Hepatocyte (in vitro differentiated cells): ENCODE results near the gene ITPR2.

Experiments used
- EZH2phosphoT487 ChIP-seq: fragments of 200-600 bp; sonication (generic); IDR thresholded peaks from one replicate; pipeline ENCODE4 v1.6.1; 2018; ENCODE audit warnings: antibody characterized with exemption, mild to moderate bottlenecking, low read depth, moderate library complexity; ENCODE audit not compliant: unreplicated experiment, severe bottlenecking
- TF ChIP-seq, protein P1 (sequence below): fragments of 200-600 bp; sonication (generic); IDR thresholded peaks from 2 replicates; pipeline ENCODE4 v1.5.1; 2016; ENCODE audit warnings: antibody characterized with exemption, mild to moderate bottlenecking; ENCODE audit not compliant: poor library complexity

DNA sequence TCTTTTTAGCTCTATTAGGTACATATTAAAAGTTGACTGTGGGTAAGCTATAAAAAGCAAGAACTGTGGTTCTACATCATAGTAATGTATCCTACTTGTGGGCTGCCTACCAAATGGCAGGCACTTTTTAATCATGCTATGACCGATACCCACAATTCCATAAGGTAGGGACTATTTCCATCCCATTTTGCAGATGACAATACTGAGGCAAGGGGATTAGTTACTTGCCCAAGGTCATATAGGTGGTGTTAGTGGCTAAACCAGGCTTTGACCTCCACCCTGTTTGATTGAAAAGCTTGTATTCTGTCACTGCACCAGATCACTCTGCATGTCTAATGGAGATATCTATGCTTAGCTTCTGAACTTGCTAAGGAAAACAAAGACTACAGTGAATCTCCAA, 485.7 kb downstream of the ITPR2 start:
- TF ChIP-seq, protein P1, sequence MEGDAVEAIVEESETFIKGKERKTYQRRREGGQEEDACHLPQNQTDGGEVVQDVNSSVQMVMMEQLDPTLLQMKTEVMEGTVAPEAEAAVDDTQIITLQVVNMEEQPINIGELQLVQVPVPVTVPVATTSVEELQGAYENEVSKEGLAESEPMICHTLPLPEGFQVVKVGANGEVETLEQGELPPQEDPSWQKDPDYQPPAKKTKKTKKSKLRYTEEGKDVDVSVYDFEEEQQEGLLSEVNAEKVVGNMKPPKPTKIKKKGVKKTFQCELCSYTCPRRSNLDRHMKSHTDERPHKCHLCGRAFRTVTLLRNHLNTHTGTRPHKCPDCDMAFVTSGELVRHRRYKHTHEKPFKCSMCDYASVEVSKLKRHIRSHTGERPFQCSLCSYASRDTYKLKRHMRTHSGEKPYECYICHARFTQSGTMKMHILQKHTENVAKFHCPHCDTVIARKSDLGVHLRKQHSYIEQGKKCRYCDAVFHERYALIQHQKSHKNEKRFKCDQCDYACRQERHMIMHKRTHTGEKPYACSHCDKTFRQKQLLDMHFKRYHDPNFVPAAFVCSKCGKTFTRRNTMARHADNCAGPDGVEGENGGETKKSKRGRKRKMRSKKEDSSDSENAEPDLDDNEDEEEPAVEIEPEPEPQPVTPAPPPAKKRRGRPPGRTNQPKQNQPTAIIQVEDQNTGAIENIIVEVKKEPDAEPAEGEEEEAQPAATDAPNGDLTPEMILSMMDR, result no peak
- TF ChIP-seq EZH2phosphoT487, result no peak
